Measurements from ENCODE around the gene CA10.

CA10 gene

GRCh38 chr17:51820252-51820651 lies 338.3 kb downstream of the CA10 start:
- H3K36me3 ChIP-seq: no peaks in the 10 kb centered on the region
- no peak for DNase-seq
- no peak overlapping the region for H3K4me3 ChIP-seq (ENCODE audit: low read depth, low read length)
- no peaks in the 10 kb centered on the region for H3K9me3 ChIP-seq (ENCODE audit: severe bottlenecking)
- H3K27me3 ChIP-seq (ENCODE audit: insufficient read depth, low read depth, severe bottlenecking): no peaks in the 10 kb centered on the region
- no peak for TF ChIP-seq CTCF (IDR thresholded peaks at IDR 0.05; ENCODE audit: low read depth, low read length)
- no peak overlapping the region for H3K27ac ChIP-seq

- Histone ChIP-seq H3K9me3 (ENCODE audit: severe bottlenecking) (no peaks in the 10 kb centered on the region), H3K36me3 (no peaks in the 10 kb centered on the region), H3K27ac (no peak overlapping the region), H3K27me3 (ENCODE audit: insufficient read depth, low read depth, severe bottlenecking) (no peaks in the 10 kb centered on the region), H3K4me3 (ENCODE audit: low read depth, low read length) (no peak overlapping the region)
- no peak for DNase-seq
- TF ChIP-seq CTCF (IDR thresholded peaks at IDR 0.05; ENCODE audit: low read depth, low read length): no peak
These were observed 338.9 kb downstream of the CA10 start for GRCh38 chr17:51819341-51820219.

- no peak for DNase-seq
- no peak for TF ChIP-seq CTCF (IDR thresholded peaks at IDR 0.05; ENCODE audit: low read depth, low read length)
- H3K9me3 ChIP-seq (ENCODE audit: severe bottlenecking): no peaks in the 10 kb centered on the region
- no peaks in the 10 kb centered on the region for H3K36me3 ChIP-seq
- no peaks in the 10 kb centered on the region for H3K27me3 ChIP-seq (ENCODE audit: insufficient read depth, low read depth, severe bottlenecking)
- no peak overlapping the region for H3K27ac ChIP-seq
- no peak overlapping the region for H3K4me3 ChIP-seq (ENCODE audit: low read depth, low read length)
These were observed 339.7 kb downstream of the CA10 start for GRCh38 chr17:51818777-51819176.

- DNase-seq: no peak
- no peaks in the 10 kb centered on the region for H3K27me3 ChIP-seq (ENCODE audit: insufficient read depth, low read depth, severe bottlenecking)
- H3K27ac ChIP-seq: no peak overlapping the region
- H3K36me3 ChIP-seq: no peaks in the 10 kb centered on the region
- no peak overlapping the region for H3K4me3 ChIP-seq (ENCODE audit: low read depth, low read length)
- no peaks in the 10 kb centered on the region for H3K9me3 ChIP-seq (ENCODE audit: severe bottlenecking)
- no peak for TF ChIP-seq CTCF (IDR thresholded peaks at IDR 0.05; ENCODE audit: low read depth, low read length)
These were observed 340.6 kb downstream of the CA10 start for GRCh38 chr17:51817955-51818354.

GRCh38 chr17:51817117-51817516 lies 341.4 kb downstream of the CA10 start:
- Histone ChIP-seq H3K27me3 (ENCODE audit: insufficient read depth, low read depth, severe bottlenecking) (no peaks in the 10 kb centered on the region), H3K36me3 (no peaks in the 10 kb centered on the region), H3K9me3 (ENCODE audit: severe bottlenecking) (no peaks in the 10 kb centered on the region), H3K27ac (no peak overlapping the region), H3K4me3 (ENCODE audit: low read depth, low read length) (no peak overlapping the region)
- DNase-seq: no peak
- TF ChIP-seq CTCF (IDR thresholded peaks at IDR 0.05; ENCODE audit: low read depth, low read length): no peak

- Histone ChIP-seq H3K27ac (no peak overlapping the region), H3K9me3 (ENCODE audit: severe bottlenecking) (no peaks in the 10 kb centered on the region), H3K27me3 (ENCODE audit: insufficient read depth, low read depth, severe bottlenecking) (no peaks in the 10 kb centered on the region), H3K36me3 (no peaks in the 10 kb centered on the region), H3K4me3 (ENCODE audit: low read depth, low read length) (no peak overlapping the region)
- no peak for DNase-seq
- no peak for TF ChIP-seq CTCF (IDR thresholded peaks at IDR 0.05; ENCODE audit: low read depth, low read length)
These were observed 343.4 kb downstream of the CA10 start for GRCh38 chr17:51815097-51815496.

All from WERI-Rb-1 (cell line).